LNCaP clone FGC (cell line): Measurements from ENCODE around the gene KCNJ11.

Experiments
- DNase-seq: peaks from one replicate; pipeline ENCODE4 v3.0.0-alpha.2; 2011; ENCODE audit warnings: low read depth
- H3K4me3 ChIP-seq: 2 replicates; pipeline ENCODE4 v1.5.1; 2011; ENCODE audit warnings: mild to moderate bottlenecking, low read depth, low read length, control low read depth
- CTCF ChIP-seq: IDR thresholded peaks from 2 replicates; pipeline ENCODE4 v1.5.1; 2012; ENCODE audit warnings: mild to moderate bottlenecking; ENCODE audit not compliant: control insufficient read depth, insufficient read depth; ENCODE audit errors: extremely low read depth

KCNJ11 gene

GRCh38 chr11:17414992-17415391 lies 26.5 kb upstream of the KCNJ11 start:
- DNase-seq, result no peak
- no peak for TF ChIP-seq CTCF
- H3K4me3 ChIP-seq, result no peak overlapping the region

GRCh38 chr11:17414317-17414737 lies 25.9 kb upstream of the KCNJ11 start:
- no peak for TF ChIP-seq CTCF
- H3K4me3 ChIP-seq, result no peak overlapping the region
- DNase-seq, result no peak

GRCh38 chr11:17413414-17414316 lies 25.2 kb upstream of the KCNJ11 start:
- peak; percentile 60 for DNase-seq
- H3K4me3 ChIP-seq, result no peak overlapping the region
- no peak for TF ChIP-seq CTCF

- no peak for TF ChIP-seq CTCF
- no peak for DNase-seq
- H3K4me3 ChIP-seq, result no peak overlapping the region
These were observed 24.2 kb upstream of the KCNJ11 start for GRCh38 chr11:17412488-17413180.

- H3K4me3 ChIP-seq, result no peak overlapping the region
- no peak for TF ChIP-seq CTCF
- DNase-seq, result no peak
These were observed 23.0 kb upstream of the KCNJ11 start for GRCh38 chr11:17411418-17411817.

GRCh38 chr11:17410606-17411379 lies 22.3 kb upstream of the KCNJ11 start:
- no peak for TF ChIP-seq CTCF
- no peak for DNase-seq
- no peak overlapping the region for H3K4me3 ChIP-seq
